Loucy (cell line): ENCODE results near the gene LRSAM1.

Source experiments
- EZH2phosphoT487 ChIP-seq: fragments of 200-600 bp; IDR thresholded peaks from 2 replicates; pipeline ENCODE4 v1.6.1; 2018; ENCODE audit warnings: antibody characterized with exemption, mild to moderate bottlenecking, moderate library complexity, borderline replicate concordance
- TF ChIP-seq, protein P1 (sequence below): fragments of 200-600 bp; sonication (generic); conservative IDR thresholded peaks from 2 replicates; pipeline ENCODE4 v1.5.1; 2014; ENCODE audit warnings: mild to moderate bottlenecking, antibody characterized with exemption, low read length

GRCh38 chr9:127402401-127403090 lies 48.8 kb upstream of the LRSAM1 start:
- TF ChIP-seq, protein P1, sequence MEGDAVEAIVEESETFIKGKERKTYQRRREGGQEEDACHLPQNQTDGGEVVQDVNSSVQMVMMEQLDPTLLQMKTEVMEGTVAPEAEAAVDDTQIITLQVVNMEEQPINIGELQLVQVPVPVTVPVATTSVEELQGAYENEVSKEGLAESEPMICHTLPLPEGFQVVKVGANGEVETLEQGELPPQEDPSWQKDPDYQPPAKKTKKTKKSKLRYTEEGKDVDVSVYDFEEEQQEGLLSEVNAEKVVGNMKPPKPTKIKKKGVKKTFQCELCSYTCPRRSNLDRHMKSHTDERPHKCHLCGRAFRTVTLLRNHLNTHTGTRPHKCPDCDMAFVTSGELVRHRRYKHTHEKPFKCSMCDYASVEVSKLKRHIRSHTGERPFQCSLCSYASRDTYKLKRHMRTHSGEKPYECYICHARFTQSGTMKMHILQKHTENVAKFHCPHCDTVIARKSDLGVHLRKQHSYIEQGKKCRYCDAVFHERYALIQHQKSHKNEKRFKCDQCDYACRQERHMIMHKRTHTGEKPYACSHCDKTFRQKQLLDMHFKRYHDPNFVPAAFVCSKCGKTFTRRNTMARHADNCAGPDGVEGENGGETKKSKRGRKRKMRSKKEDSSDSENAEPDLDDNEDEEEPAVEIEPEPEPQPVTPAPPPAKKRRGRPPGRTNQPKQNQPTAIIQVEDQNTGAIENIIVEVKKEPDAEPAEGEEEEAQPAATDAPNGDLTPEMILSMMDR = no peak
- no peak for TF ChIP-seq EZH2phosphoT487
